Natural killer cell treated with Interleukin-12 subunit alpha and Interleukin-12 subunit beta and Interleukin-15 and Interleukin-18, amount 100 ng/mL, for 72 hours (primary cell): Measurements from ENCODE around the gene SLC25A31. TPM values are rescaled to one million over a fixed set of nuclear protein-coding genes. Genes with fewer than 3 reads are reported as not detected.

Experiments used
- ATAC-seq, 2 donors: fragments of 150-1000 bp; cut with Tn5 transposase in 1 of 2; sonication (Bioruptor Pico), chemical (Tn5 transposase) in 1 of 2; 2 replicates each; pipeline ENCODE4 v1.10.0; 2021
- DNase-seq: peaks from one replicate; pipeline ENCODE4 v3.0.0; 2022; ENCODE audit warnings: low spot score
- H3K27ac Mint-ChIP-seq, 2 donors: 1 replicate in 1 of 2; 2 replicates in 1 of 2; pipeline ENCODE4 v1.8.0; 2022; ENCODE audit warnings: mixed read lengths in 2 of 2, mild to moderate bottlenecking in 1 of 2, moderate library complexity in 1 of 2
- H3K27me3 Mint-ChIP-seq, 2 donors: 1 replicate in 1 of 2; 2 replicates in 1 of 2; pipeline ENCODE4 v1.8.0; 2022; ENCODE audit warnings: mixed read lengths in 2 of 2
- H3K36me3 Mint-ChIP-seq: one replicate; pipeline ENCODE4 v1.8.0; 2022; ENCODE audit warnings: mixed read lengths
- H3K4me1 Mint-ChIP-seq, 2 donors: 1 replicate in 1 of 2; 2 replicates in 1 of 2; pipeline ENCODE4 v1.8.0; 2022; ENCODE audit warnings: low read depth in 2 of 2, mixed read lengths in 2 of 2, mild to moderate bottlenecking in 1 of 2
- H3K4me3 Mint-ChIP-seq: one replicate; pipeline ENCODE4 v1.8.0; 2022; ENCODE audit warnings: mixed read lengths
- H3K9me3 Mint-ChIP-seq: 2 replicates; pipeline ENCODE4 v1.8.0; 2022; ENCODE audit warnings: mixed read lengths
- total RNA-seq, 2 donors: library from RNA; stranded (reverse); gene quantifications; one replicate each; pipeline ENCODE4 v1.2.3, GENCODE V29; 2022

The SLC25A31 gene
- not detected for total RNA-seq

DNA sequence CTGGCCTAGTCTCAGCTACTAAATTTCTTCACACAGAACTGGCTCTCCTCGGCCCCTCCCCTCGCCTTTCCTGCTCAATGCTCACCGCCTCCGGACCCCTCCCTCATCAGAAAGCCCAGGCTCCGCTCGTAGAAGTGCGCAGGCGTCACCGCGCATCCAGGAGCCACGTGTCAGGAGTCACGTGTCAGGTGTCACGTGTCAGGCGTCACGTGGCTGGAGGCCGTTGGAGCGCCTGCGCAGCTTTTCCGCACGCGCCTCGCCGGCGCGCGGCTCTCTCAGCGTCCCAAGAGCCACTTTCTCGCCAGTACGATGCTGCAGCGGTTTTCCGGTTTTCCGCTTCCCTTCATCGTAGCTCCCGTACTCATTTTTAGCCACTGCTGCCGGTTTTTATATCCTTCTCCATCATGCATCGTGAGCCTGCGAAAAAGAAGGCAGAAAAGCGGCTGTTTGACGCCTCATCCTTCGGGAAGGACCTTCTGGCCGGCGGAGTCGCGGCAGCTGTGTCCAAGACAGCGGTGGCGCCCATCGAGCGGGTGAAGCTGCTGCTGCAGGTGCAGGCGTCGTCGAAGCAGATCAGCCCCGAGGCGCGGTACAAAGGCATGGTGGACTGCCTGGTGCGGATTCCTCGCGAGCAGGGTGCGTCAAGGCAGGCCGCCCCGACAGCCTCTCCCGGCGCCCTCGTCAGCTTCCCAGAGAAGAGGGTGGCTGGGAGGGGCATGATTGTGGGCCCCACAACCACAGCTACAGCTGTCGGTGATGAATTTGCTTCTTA lies at the start of gene SLC25A31:
Gene SLC25A31, plus strand, starts transcription at position 259 of the 772 bp plus-strand sequence. Its CDS starts 146 bp downstream, at position 405.
- Mint-ChIP-seq H3K27me3 (no peaks in the 10 kb centered on the region), H3K27ac (no peak within 1 kb of the TSS), H3K9me3 (no peaks in the 10 kb centered on the region), H3K4me3 (no peak within 1 kb of the TSS), H3K36me3 (no peaks in the 10 kb centered on the region), H3K4me1 (no peaks in the 10 kb centered on the region)
- no peak for ATAC-seq
- DNase-seq: no peak

DNA sequence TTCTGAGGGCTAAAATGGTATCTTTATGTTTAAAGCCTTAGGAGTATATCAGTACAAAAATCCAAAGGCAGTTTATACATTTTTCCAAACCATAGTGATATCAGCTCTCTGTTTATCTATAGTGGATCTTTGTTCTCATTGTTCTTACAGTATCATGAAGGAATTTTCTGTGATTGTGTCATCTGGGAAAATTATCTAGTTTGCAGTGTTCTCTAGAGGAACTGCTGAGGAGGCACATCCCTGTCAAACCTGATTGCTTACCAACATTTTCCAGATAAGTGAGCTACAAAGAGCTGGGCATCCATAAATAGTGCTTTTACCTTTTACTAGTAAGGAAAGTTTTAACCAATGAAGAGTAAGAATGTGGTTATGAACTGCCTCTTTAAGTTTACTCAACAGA lies 44.9 kb upstream of the SLC25A31 start:
- H3K4me1 Mint-ChIP-seq: no peaks in the 10 kb centered on the region
- peaks cover 3% of the 10 kb centered on the region for H3K9me3 Mint-ChIP-seq
- H3K4me3 Mint-ChIP-seq: no peak overlapping the region
- ATAC-seq: no peak
- no peak for DNase-seq
- no peak overlapping the region for H3K27ac Mint-ChIP-seq
- H3K36me3 Mint-ChIP-seq: no peaks in the 10 kb centered on the region
- no peaks in the 10 kb centered on the region for H3K27me3 Mint-ChIP-seq

DNA sequence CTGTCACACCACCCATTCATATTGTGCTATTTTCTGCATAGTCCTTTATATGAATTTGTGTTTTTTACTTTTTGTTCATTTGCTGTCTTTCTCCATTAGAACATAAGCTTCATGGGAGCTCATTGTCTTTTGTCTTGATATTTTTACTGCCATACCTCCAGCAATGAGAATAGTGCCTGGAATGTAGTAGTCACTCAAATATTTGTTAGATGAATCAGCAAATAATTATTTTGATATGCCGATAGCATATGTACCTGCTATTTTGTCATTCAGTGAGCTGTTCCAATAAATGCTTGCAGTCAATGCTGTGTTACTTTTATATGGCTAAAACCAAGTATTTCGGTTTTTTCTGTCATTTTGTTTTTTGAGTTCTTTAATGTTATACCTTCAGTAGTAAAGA lies 43.5 kb upstream of the SLC25A31 start:
- Mint-ChIP-seq H3K4me1 (no peaks in the 10 kb centered on the region), H3K36me3 (no peaks in the 10 kb centered on the region), H3K27ac (no peak overlapping the region), H3K4me3 (no peak overlapping the region), H3K9me3 (peaks cover 8% of the 10 kb centered on the region), H3K27me3 (no peaks in the 10 kb centered on the region)
- DNase-seq (no peak), ATAC-seq (no peak)

DNA sequence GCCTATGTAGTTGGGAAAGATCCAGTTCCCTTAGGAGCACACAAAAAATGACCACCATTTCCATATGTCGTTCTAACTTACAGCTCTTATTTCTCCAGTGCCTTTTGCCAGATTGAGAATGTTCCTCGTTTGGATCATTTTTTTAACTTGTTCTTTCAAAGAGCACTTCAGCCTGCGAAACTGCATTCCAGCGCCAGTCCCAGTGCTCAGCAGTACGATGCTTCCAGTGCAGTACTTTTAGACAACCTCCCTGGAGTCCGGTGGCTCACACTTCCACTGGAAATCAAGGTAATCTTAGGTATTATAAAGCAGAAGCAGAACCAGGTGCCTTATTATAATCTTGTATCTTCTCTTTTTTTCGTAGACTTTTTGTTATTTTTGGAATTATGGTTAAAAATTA lies 42.6 kb upstream of the SLC25A31 start:
- H3K27me3 Mint-ChIP-seq: no peaks in the 10 kb centered on the region
- no peaks in the 10 kb centered on the region for H3K36me3 Mint-ChIP-seq
- no peak for DNase-seq
- H3K9me3 Mint-ChIP-seq: peaks cover 8% of the 10 kb centered on the region
- ATAC-seq: no peak
- no peaks in the 10 kb centered on the region for H3K4me1 Mint-ChIP-seq
- H3K27ac Mint-ChIP-seq: no peak overlapping the region
- H3K4me3 Mint-ChIP-seq: no peak overlapping the region

DNA sequence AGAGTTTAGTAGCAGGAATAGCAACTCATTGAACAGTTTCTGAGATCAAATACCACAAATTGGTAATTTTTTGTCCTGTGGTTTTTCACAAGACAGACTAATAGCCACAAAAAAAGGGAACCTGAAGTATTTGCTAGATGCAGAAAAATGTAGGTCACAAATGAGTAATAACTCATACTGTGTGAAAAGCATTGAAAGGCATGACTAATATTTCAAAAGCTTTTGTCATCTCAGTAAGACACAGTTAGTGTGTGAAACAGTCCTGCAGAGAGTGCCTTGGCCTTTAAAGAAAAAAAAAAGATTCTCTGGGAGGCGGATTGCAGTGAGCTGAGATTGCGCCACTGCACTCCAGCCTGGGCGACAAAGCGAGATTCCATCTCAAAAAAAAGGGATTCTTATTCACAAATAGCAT lies 31.4 kb upstream of the SLC25A31 start:
- Mint-ChIP-seq H3K27me3 (peaks cover 0 to 7% of the 10 kb centered on the region in 2 donors), H3K27ac (no peak overlapping the region), H3K4me1 (no peaks in the 10 kb centered on the region), H3K4me3 (no peak overlapping the region), H3K9me3 (peaks cover 6% of the 10 kb centered on the region), H3K36me3 (peaks cover 7% of the 10 kb centered on the region)
- peak; percentile 64 to 72 for ATAC-seq
- DNase-seq: no peak

DNA sequence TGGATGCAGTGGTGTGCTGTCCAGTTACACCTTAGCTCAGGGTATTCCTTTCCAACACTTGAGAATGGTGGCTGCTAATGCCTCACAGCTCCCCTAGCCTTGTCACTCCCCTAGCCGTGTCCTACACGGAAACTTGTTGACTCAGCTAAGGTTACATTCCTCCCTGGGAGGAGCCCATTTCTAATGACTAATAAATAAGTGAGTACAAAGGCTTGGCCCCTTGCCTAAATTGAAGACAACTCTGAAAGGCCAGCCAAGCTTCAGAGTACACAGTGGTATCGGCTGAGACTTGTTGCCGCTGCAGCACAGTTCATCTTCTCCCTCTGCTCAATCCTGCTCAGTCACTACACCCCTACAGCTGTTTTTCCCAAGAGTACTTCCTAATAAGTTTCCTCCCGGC lies 21.2 kb upstream of the SLC25A31 start:
- ATAC-seq (no peak), DNase-seq (no peak)
- Mint-ChIP-seq H3K27ac (no peak overlapping the region), H3K36me3 (no peaks in the 10 kb centered on the region), H3K9me3 (peaks cover 2% of the 10 kb centered on the region), H3K4me3 (no peak overlapping the region), H3K27me3 (peaks cover 0 to 8% of the 10 kb centered on the region in 2 donors), H3K4me1 (no peaks in the 10 kb centered on the region)

DNA sequence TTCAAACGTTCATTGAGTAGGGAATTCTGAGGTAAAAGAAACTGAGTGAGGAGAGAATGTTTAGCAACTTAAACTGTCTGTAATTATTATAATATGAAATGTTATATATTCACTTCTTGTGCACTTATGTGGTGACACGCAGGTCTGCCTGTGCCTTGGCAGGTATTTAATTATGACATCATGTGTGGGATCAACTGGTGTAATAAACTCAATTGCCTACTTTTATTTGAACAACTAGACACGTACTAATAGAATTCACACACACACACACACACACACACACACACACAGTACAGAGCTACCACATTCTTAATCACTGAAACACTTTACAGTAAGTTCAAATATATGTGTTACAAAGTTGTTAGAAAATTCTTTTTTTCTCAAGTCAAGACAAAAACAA lies 20.7 kb upstream of the SLC25A31 start:
- peaks cover 4% of the 10 kb centered on the region for H3K9me3 Mint-ChIP-seq
- no peak overlapping the region for H3K4me3 Mint-ChIP-seq
- H3K27me3 Mint-ChIP-seq: peaks cover 2 to 11% of the 10 kb centered on the region in 2 donors
- no peaks in the 10 kb centered on the region for H3K36me3 Mint-ChIP-seq
- H3K4me1 Mint-ChIP-seq: no peaks in the 10 kb centered on the region
- DNase-seq (no peak), ATAC-seq (no peak)
- no peak overlapping the region for H3K27ac Mint-ChIP-seq

DNA sequence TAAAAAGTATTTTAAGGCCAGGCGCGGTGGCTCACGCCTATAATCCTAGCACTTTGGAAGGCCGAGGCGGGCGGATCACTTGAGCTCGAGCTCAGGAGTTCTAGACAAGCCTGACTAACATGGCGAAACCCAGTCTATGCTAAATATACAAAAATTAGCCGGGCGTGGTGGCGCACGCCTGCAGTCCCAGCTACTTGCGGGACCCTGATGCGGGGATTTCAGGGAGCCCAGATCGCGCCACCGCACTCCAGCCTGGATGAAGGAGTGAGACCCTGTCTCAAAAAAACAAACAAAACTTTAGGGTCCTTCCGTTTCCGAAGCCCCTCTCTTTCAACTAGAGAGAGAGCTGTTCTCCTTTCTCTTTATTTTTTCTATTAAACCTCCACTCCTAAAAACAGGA lies 1.2 kb downstream of the SLC25A31 start:
- H3K4me1 Mint-ChIP-seq: no peaks in the 10 kb centered on the region
- H3K9me3 Mint-ChIP-seq: no peaks in the 10 kb centered on the region
- H3K27ac Mint-ChIP-seq: no peak overlapping the region
- H3K36me3 Mint-ChIP-seq: no peaks in the 10 kb centered on the region
- DNase-seq (no peak), ATAC-seq (no peak)
- H3K4me3 Mint-ChIP-seq: no peak overlapping the region
- H3K27me3 Mint-ChIP-seq: no peaks in the 10 kb centered on the region

DNA sequence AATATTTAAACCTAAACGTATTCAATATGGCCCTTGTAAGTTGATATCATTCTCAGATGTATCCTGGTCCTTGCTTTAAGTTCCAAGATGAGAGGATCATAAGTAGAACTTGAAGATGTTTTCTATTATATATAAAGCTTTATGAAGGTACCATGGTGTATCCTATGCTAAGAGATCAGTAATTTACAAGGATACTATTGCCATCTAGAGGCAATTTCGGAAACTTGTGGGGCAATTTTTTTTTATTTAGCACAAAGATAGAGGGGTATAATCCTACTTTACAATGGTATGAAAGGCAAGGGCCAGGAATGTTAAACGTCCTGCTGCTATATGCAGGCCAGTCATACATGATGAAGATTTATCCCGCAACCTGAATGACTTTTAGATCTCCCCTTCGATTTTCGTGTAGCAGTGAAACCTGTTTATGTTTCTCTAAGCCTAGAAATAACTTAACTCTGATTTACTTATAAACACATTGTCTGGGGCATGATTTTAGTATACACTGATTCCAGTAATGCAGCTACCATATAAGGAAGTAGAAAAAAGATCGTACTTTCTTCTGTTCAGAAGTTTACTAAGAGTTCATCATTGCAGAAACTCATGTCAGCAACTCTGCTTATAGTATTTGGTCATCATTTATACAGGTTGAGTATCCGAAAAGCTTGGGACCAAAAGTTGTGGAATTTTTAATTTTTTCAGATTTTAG lies 2.6 kb downstream of the SLC25A31 start:
- Mint-ChIP-seq H3K27ac (no peak overlapping the region), H3K4me3 (no peak overlapping the region)

DNA sequence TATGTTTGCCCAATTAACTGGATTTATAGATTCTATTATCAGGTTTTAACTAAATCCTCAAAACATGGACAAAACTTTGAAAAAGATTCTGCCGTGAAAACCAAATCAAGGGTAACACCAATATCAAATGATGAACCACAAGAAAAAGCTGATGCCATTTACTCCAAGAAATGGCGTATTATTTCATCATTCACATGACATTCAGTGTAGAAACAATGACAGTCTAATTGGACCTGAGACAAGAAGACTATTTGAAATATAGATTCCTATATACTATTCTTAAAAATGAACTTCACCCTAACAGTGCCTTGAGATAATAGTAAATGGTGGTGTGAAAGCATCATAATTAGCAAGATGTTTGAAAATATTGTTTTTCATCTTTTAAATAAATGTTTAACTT lies 4.8 kb downstream of the SLC25A31 start:
- H3K27me3 Mint-ChIP-seq: no peaks in the 10 kb centered on the region
- ATAC-seq (no peak), DNase-seq (no peak)
- no peaks in the 10 kb centered on the region for H3K36me3 Mint-ChIP-seq
- no peak overlapping the region for H3K27ac Mint-ChIP-seq
- H3K9me3 Mint-ChIP-seq: peaks cover 4% of the 10 kb centered on the region
- no peaks in the 10 kb centered on the region for H3K4me1 Mint-ChIP-seq
- H3K4me3 Mint-ChIP-seq: no peak overlapping the region

More for the DNA sequence above, 2.6 kb downstream of the SLC25A31 start:
- no peaks in the 10 kb centered on the region for H3K27me3 Mint-ChIP-seq
- DNase-seq (no peak), ATAC-seq (no peak)
- H3K36me3 Mint-ChIP-seq: no peaks in the 10 kb centered on the region
- no peaks in the 10 kb centered on the region for H3K4me1 Mint-ChIP-seq
- no peaks in the 10 kb centered on the region for H3K9me3 Mint-ChIP-seq

DNA sequence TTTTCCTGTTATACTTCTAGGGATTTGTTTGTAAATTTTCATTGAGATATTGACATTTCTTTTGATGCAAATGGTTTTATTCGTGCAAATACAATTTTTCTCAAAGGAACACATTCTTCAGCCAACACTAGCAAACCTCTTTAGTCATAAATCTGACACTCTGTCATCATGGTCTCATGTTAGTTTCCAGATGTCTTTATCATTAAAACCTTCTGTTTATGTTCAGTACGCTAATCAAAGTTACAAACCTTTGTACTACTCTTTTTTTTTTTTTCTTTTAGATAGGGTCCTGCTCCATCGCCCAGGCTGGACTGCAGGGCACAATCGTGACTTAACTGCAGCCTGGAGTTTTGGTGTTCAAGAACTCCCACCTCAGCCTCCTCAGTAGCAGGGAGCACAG lies 7.1 kb downstream of the SLC25A31 start:
- Mint-ChIP-seq H3K27me3 (no peaks in the 10 kb centered on the region), H3K36me3 (peaks cover 4% of the 10 kb centered on the region), H3K4me1 (no peaks in the 10 kb centered on the region), H3K9me3 (peaks cover 7% of the 10 kb centered on the region), H3K4me3 (no peak overlapping the region), H3K27ac (no peak overlapping the region)
- ATAC-seq (no peak), DNase-seq (no peak)

DNA sequence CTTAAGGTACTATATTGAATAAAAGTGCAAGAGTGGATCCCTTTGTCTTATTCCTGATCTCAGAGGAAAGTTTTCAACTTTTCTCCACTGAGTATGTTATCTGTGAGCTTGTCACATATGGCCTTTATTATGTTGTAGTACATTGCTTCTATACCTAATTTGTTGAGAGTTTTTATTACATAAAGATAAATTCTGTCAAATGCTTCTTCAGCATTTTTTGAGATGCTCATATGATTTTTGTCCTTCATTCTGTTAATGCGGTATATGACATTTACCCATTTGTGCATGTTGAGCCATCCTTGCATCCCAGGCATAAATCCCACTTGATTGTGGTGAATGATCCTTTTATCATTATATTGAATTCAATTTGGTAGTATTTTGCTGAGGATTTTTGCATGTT lies 11.0 kb downstream of the SLC25A31 start:
- ATAC-seq: no peak
- H3K27me3 Mint-ChIP-seq: no peaks in the 10 kb centered on the region
- no peaks in the 10 kb centered on the region for H3K4me1 Mint-ChIP-seq
- H3K27ac Mint-ChIP-seq: no peak overlapping the region
- DNase-seq: no peak
- no peak overlapping the region for H3K4me3 Mint-ChIP-seq
- H3K9me3 Mint-ChIP-seq: peaks cover 9% of the 10 kb centered on the region
- peaks cover 8% of the 10 kb centered on the region for H3K36me3 Mint-ChIP-seq

DNA sequence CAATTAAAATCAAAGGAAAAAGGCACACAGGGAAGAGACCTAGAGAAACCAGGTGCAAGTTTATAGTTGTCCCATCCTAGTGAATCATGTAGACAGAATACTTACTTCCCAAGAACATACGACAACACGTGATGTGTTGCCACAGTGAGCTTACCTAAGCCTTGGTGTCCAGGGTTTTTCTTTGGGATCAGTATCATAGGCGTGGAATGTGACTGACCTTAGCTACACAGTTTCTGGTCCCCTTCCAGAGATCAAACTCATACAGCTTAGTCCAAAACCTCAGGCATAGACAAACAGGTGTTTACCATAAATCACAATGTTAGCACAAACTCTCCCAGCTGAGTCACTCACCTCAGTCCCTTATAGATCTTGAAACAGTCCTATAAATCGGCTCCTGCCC lies 17.7 kb downstream of the SLC25A31 start:
- no peak overlapping the region for H3K27ac Mint-ChIP-seq
- H3K36me3 Mint-ChIP-seq: peaks cover 7% of the 10 kb centered on the region
- peaks cover 0 to 7% of the 10 kb centered on the region in 2 donors for H3K27me3 Mint-ChIP-seq
- ATAC-seq (no peak), DNase-seq (no peak)
- peaks cover 6% of the 10 kb centered on the region for H3K9me3 Mint-ChIP-seq
- H3K4me1 Mint-ChIP-seq: no peaks in the 10 kb centered on the region
- H3K4me3 Mint-ChIP-seq: no peak overlapping the region

DNA sequence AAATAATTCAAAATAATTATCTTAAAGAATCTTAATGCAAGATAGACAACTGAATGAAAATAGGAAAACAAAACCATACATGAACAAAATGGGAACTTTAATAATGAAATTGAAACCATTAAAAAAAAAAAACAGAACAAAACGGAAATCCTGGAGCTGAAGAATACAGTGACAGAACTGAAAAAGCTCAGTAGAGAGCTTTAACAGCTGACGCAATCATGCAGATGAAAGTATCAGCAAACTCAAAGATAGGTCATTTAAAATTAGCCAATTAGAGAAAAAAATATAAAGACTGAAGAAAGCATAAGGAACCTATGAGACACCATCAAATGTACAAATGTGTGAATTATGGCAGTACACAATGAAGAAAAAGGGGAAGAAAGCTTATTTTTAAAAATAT lies 18.8 kb downstream of the SLC25A31 start:
- Mint-ChIP-seq H3K4me1 (no peaks in the 10 kb centered on the region), H3K36me3 (peaks cover 7% of the 10 kb centered on the region), H3K9me3 (peaks cover 11% of the 10 kb centered on the region), H3K27me3 (peaks cover 0 to 7% of the 10 kb centered on the region in 2 donors), H3K27ac (no peak overlapping the region), H3K4me3 (no peak overlapping the region)
- no peak for ATAC-seq
- no peak for DNase-seq
